Parietal lobe (tissue), 1 donor: ENCODE data around the gene ABI3. TPM values are rescaled to one million over a fixed set of nuclear protein-coding genes. Genes with fewer than 3 reads are reported as not detected.

ENCODE experiments used
- total RNA-seq: library from RNA; depleted of rRNA; stranded (reverse); fragments of >200 nt; gene quantifications from one replicate; pipeline ENCODE4 v1.2.3, GENCODE V29; 2014

Gene ABI3, protein sequence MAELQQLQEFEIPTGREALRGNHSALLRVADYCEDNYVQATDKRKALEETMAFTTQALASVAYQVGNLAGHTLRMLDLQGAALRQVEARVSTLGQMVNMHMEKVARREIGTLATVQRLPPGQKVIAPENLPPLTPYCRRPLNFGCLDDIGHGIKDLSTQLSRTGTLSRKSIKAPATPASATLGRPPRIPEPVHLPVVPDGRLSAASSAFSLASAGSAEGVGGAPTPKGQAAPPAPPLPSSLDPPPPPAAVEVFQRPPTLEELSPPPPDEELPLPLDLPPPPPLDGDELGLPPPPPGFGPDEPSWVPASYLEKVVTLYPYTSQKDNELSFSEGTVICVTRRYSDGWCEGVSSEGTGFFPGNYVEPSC
- not detected for total RNA-seq

DNA sequence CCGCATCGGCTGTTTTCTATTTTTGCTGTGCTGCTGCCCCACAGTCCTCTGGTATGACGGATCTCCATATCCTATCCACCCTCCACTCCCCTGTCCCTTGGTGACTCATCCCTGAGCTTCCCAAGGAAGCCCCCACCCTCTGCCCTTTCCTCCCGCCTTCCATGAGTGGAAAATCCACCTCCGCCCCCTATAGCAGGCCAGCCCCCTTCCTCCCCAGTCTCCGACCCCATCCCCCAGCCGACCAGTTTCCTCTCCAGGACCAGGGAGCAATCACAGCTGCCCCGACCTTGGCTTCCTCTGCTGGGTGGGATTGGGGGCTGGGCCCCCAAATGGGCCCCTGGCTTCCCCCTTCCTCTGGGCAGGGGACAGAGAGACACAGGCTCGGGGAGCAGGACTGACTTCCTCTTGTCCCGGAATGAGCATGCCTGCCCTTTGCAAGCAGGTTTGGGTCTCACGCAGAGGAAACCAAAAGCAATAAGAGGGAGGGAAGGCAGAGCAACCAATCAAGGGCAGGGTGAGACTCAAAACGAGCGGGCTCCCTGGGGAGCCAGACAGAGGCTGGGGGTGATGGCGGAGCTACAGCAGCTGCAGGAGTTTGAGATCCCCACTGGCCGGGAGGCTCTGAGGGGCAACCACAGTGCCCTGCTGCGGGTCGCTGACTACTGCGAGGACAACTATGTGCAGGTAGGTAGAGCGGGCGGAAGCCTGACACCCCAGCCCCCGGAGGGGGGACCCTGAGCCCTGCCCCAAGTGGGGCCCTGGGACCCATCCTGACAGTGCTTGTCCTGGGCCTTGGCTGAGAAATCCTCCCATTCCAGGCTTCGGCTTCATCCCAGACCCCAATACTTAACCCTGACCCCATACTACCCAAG lies at the start of gene ABI3, which contains the start of gene GNGT2:
TSS of gene ABI3 (plus strand) at position 550 of the 872 bp plus-strand sequence. CDS start at position 568, 18 bp downstream.
TSS of gene GNGT2 (minus strand) at position 417 of the 872 bp plus-strand sequence. CDS start 3,152 bp downstream, outside the sequence.

DNA sequence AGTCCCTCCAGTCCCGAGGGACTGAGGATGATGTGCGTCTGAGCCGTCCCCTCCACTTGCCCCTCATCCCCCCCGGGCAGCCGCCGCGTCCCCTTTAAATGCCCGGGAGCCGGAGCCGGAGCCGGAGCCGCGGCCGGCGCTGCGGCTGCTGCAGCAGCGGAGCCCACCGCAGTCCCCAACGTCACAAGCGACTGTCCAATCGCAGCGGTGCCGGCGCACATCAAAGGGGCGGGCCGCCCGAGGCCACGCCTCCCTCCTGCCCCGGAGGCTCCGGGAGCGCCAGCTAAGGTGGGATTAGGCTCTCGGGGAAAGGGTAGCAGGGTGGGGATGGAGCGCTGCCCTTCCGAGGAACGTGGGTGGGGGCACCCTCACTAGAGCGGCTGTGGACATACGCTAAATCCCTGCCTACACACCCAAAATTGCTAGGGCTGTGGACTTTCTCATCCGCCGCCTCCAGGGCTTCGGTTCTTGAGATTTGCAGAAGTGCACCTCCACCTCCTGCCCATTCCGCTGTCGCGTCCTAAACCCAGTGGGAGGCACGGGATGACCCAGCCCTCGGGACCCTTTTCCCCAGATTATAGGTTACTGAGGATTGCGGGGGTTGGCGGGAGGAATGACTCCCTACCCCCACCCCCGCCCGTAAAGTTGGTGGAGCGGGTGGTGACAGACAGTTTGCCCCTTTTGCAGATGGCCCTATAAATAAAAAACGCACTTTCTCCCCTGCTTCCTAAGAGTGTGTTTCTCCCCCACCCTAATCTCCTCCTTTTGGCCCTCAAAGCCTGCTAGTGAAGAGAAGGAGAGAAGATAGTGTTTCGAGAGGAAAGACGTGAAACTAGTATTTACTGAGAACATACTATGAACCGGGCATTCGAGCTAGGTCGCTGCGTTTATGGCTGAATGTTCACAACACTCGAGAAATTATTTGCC lies 20.4 kb downstream of the ABI3 start, which contains the start of gene PHOSPHO1:
TSS of gene PHOSPHO1 (minus strand) at position 152 of the 927 bp plus-strand sequence. CDS start 4,096 bp downstream, outside the sequence.

Other genes starting within 250 kb of the ABI3 start
- gene GIP, start 242.1 kb upstream of the ABI3 start, total RNA-seq = not detected
- 2.8 TPM for gene IGF2BP1, start 213.3 kb upstream of the ABI3 start, total RNA-seq
- gene B4GALNT2, start 77.9 kb upstream of the ABI3 start, total RNA-seq = not detected
- gene GNGT2, start 133 bp upstream of the ABI3 start, total RNA-seq = not detected
- gene PHOSPHO1, start 20.1 kb downstream of the ABI3 start, total RNA-seq = 0.94 TPM
- 41.0 TPM for gene ZNF652, start 151.5 kb downstream of the ABI3 start, total RNA-seq
- gene PHB1, start 204.2 kb downstream of the ABI3 start, total RNA-seq = 39.8 TPM